Keratinocyte (primary cell): ENCODE data around the gene RDX. TPM values are rescaled to one million over a fixed set of nuclear protein-coding genes. Genes with fewer than 3 reads are reported as not detected.

Experiments used
- DNase-seq: peaks from one replicate; pipeline ENCODE4 v3.0.0-alpha.2; 2011; ENCODE audit warnings: low read depth, missing footprints, low spot score
- FAIRE-seq: peaks from 2 replicates; lab custom pipeline; 2011; peaks lifted over from hg19 to GRCh38; lab: Jason Lieb, UNC
- H2AFZ ChIP-seq: 2 replicates; pipeline ENCODE4 v1.6.0; 2012; ENCODE audit warnings: low read length, control low read depth, inconsistent platforms; ENCODE audit not compliant: control insufficient read depth
- H3K27ac ChIP-seq: 2 replicates; pipeline ENCODE4 v1.5.1; 2011; ENCODE audit warnings: low read length; ENCODE audit not compliant: control insufficient read depth, insufficient read depth
- H3K27me3 ChIP-seq: 3 replicates; pipeline ENCODE4 v1.6.0; 2011; ENCODE audit warnings: low read length; ENCODE audit not compliant: control insufficient read depth, insufficient read depth; ENCODE audit errors: extremely low read depth
- H3K36me3 ChIP-seq, 2 experiments: 2 replicates in 1 of 2; 3 replicates in 1 of 2; pipeline ENCODE4 v1.5.1; 2011; ENCODE audit warnings: low read length in 2 of 2, mild to moderate bottlenecking in 1 of 2; ENCODE audit not compliant: control insufficient read depth in 2 of 2, insufficient read depth in 2 of 2; ENCODE audit errors: extremely low read depth in 1 of 2
- H3K4me1 ChIP-seq: 3 replicates; pipeline ENCODE4 v1.5.1; 2011; ENCODE audit warnings: low read length; ENCODE audit not compliant: control insufficient read depth, insufficient read depth; ENCODE audit errors: extremely low read depth
- H3K4me2 ChIP-seq: 3 replicates; pipeline ENCODE4 v1.6.0; 2011; ENCODE audit warnings: low read depth, low read length; ENCODE audit not compliant: control insufficient read depth, insufficient read depth; ENCODE audit errors: extremely low read depth
- H3K4me3 ChIP-seq, 3 experiments: fragments of 200-600 bp in 1 of 3; sonication (generic) in 1 of 3; 2 replicates in 2 of 3; 3 replicates in 1 of 3; pipeline ENCODE4 v1.5.1; 2011 to 2016; ENCODE audit warnings: low read length in 3 of 3, mild to moderate bottlenecking in 3 of 3, control low read depth in 2 of 3, inconsistent platforms in 1 of 3, low read depth in 1 of 3, mixed read lengths in 1 of 3, mixed run types in 1 of 3, moderate library complexity in 1 of 3; ENCODE audit not compliant: control insufficient read depth in 2 of 3, insufficient read depth in 2 of 3; ENCODE audit errors: extremely low read depth in 1 of 3
- H3K79me2 ChIP-seq: 2 replicates; pipeline ENCODE4 v1.6.0; 2012; ENCODE audit warnings: low read length; ENCODE audit not compliant: control insufficient read depth, insufficient read depth
- H3K9ac ChIP-seq: 3 replicates; pipeline ENCODE4 v1.6.0; 2011; ENCODE audit warnings: low read length; ENCODE audit not compliant: control insufficient read depth, insufficient read depth; ENCODE audit errors: extremely low read depth
- H3K9me1 ChIP-seq: 3 replicates; pipeline ENCODE4 v1.6.0; 2011; ENCODE audit warnings: low read length; ENCODE audit not compliant: control insufficient read depth, insufficient read depth; ENCODE audit errors: extremely low read depth
- H3K9me3 ChIP-seq: 2 replicates; pipeline ENCODE4 v1.5.1; 2012; ENCODE audit warnings: low read depth, low read length; ENCODE audit not compliant: control insufficient read depth
- H4K20me1 ChIP-seq: 3 replicates; pipeline ENCODE4 v1.6.0; 2011; ENCODE audit warnings: low read length; ENCODE audit not compliant: control insufficient read depth, insufficient read depth; ENCODE audit errors: extremely low read depth
- EZH2 ChIP-seq: IDR thresholded peaks from one replicate; pipeline ENCODE4 v1.6.1; 2012; ENCODE audit warnings: inconsistent platforms, mild to moderate bottlenecking, low read length, moderate library complexity
- dilution Hi-C: fragments of 300-500 bp; cut with MboI; formaldehyde crosslinking; loops from one replicate; pipeline ENCODE4 v1.7.0; 2020; ENCODE audit warnings: low sequenced_read_pairs; ENCODE audit not compliant: extremely low pct_ligation_motif_present
- polyA plus RNA-seq, 5 experiments: library from polyadenylated mRNA; depleted of rRNA in 3 of 5; stranded (reverse) in 3 of 5; stranded (forward) in 1 of 5; unstranded in 1 of 5; fragments of >200 nt; gene quantifications; 1 replicate in 1 of 5; 2 replicates in 3 of 5; 3 replicates in 1 of 5; pipeline versions ENCODE4 v1.2.1 to v1.2.3, GENCODE V29; 2011 to 2012; ENCODE audit warnings: missing spikeins in 2 of 5, low read depth in 1 of 5, low replicate concordance in 1 of 5
- TF ChIP-seq, protein P1 (sequence below), 3 experiments: IDR thresholded peaks in 1 of 3; conservative IDR thresholded peaks in 1 of 3; optimal IDR thresholded peaks in 1 of 3; 2 replicates in 2 of 3; 3 replicates in 1 of 3; pipeline versions ENCODE3 to v1.5.1; 2011; ENCODE audit warnings: low read length in 3 of 3, mild to moderate bottlenecking in 3 of 3, moderate library complexity in 2 of 3, control low read depth in 1 of 3, inconsistent platforms in 1 of 3; ENCODE audit not compliant: insufficient read depth in 2 of 3; ENCODE audit errors: extremely low read depth in 1 of 3

Gene RDX
- polyA plus RNA-seq, 1 donor (not counting 4 experiments of a cell fraction or from before 2014, with no cell fraction given), result 85.4 TPM

DNA sequence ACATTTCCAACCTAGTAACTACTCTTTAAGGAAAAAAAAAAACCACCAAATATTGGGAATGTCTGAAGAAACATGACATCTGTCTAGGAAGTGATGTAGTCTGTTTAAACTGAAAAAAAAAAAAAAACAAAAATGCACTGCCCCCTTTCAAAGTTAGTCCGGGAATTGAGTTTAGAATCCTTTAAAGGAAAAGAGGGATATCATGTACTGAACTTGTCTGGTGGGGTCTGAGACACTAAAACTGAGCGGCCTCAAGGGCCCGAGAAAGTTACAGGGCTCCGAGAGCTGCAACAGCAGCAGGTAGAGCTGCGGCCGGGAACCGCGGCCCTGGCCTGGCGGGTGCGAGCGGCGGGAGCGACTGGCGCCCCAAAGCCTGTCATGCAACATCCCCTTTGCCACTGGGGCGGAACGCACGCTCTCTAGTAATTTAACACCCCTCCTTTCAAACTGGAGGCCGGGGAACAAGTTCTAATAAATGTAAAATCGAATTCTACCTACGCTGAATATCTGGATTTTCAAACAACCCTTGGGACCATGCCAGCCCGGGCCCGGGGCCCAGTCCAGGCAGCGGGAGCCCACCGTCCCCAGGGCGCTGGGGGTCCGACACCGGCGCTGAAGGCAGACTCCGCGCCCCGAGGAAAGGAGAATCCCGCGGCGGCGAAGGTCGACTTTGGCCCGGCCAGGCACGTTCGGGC, 736 bp downstream of the RDX start:
- Histone ChIP-seq H3K4me2 (peak overlapping the region; percentile 89), H3K9me1 (no peaks in the 10 kb centered on the region), H3K36me3 (peaks cover 0 to 4% of the 10 kb centered on the region in 2 experiments), H4K20me1 (peaks cover 22% of the 10 kb centered on the region), H3K4me3 (peak overlapping the region; percentile 89 to 95 (median 89)), H3K27me3 (no peaks in the 10 kb centered on the region), H3K27ac (peak overlapping the region; percentile 77), H2AFZ (peak overlapping the region; percentile 51), H3K4me1 (peaks cover 32% of the 10 kb centered on the region), H3K79me2 (peaks cover 56% of the 10 kb centered on the region), H3K9me3 (no peaks in the 10 kb centered on the region), H3K9ac (peak overlapping the region; percentile 96)
- DNase-seq, result no peak
- dilution Hi-C loops, result no loop called here
- FAIRE-seq, result no peak
- TF ChIP-seq, protein P1, sequence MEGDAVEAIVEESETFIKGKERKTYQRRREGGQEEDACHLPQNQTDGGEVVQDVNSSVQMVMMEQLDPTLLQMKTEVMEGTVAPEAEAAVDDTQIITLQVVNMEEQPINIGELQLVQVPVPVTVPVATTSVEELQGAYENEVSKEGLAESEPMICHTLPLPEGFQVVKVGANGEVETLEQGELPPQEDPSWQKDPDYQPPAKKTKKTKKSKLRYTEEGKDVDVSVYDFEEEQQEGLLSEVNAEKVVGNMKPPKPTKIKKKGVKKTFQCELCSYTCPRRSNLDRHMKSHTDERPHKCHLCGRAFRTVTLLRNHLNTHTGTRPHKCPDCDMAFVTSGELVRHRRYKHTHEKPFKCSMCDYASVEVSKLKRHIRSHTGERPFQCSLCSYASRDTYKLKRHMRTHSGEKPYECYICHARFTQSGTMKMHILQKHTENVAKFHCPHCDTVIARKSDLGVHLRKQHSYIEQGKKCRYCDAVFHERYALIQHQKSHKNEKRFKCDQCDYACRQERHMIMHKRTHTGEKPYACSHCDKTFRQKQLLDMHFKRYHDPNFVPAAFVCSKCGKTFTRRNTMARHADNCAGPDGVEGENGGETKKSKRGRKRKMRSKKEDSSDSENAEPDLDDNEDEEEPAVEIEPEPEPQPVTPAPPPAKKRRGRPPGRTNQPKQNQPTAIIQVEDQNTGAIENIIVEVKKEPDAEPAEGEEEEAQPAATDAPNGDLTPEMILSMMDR (optimal IDR thresholded peaks at IDR 0.05 in 1 of 3, IDR thresholded peaks at IDR 0.05 in 1 of 3, conservative IDR thresholded peaks at IDR 0.05 in 1 of 3; ENCODE audit: extremely low read depth in 1 of 3, insufficient read depth in 2 of 3, low read length in 3 of 3), result no peak
- TF ChIP-seq EZH2, result no peak

DNA sequence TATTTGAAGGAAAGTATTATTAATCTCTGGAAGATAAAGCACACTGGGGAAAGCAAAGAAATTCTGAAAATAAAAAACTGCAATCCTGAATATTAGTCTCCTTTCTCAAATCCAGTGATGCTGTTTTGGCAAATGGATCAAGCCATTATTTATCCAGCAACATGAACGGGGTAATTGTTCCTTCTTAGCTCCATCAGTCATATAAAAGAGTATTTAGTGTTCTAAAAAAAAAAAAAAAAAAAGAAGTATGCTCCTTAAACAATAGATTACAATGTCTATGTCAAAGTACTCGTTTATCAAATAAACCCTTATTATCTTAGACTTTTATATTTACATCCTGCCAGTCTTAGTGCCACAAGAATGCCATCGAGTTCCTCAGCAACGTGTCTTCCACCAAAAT, 1.3 kb downstream of the RDX start:
- H3K9me1 ChIP-seq, result no peaks in the 10 kb centered on the region
- H3K27me3 ChIP-seq, result no peaks in the 10 kb centered on the region
- peak overlapping the region; percentile 89 for H3K4me2 ChIP-seq
- no peak for TF ChIP-seq EZH2
- TF ChIP-seq, protein P1 (optimal IDR thresholded peaks at IDR 0.05 in 1 of 3, IDR thresholded peaks at IDR 0.05 in 1 of 3, conservative IDR thresholded peaks at IDR 0.05 in 1 of 3; ENCODE audit: extremely low read depth in 1 of 3, insufficient read depth in 2 of 3, low read length in 3 of 3), result no peak
- H2AFZ ChIP-seq, result no peak overlapping the region
- H3K9me3 ChIP-seq, result no peaks in the 10 kb centered on the region
- peaks cover 22% of the 10 kb centered on the region for H4K20me1 ChIP-seq
- H3K4me3 ChIP-seq, result peak overlapping the region; percentile 89 to 95 (median 89)
- peaks cover 62% of the 10 kb centered on the region for H3K79me2 ChIP-seq
- no peak for FAIRE-seq
- dilution Hi-C loops, result no loop called here
- peaks cover 32% of the 10 kb centered on the region for H3K4me1 ChIP-seq
- peak overlapping the region; percentile 77 for H3K27ac ChIP-seq
- no peak for DNase-seq
- H3K36me3 ChIP-seq, result peaks cover 0 to 4% of the 10 kb centered on the region in 2 experiments
- peak overlapping the region; percentile 96 for H3K9ac ChIP-seq
